ENCODE results near the gene ATP1A4. TPM values are rescaled to one million over a fixed set of nuclear protein-coding genes. Genes with fewer than 3 reads are reported as not detected.

The ATP1A4 gene
- total RNA-seq, 1 donor from 2014 or later: not detected

- Histone ChIP-seq H3K27ac (no peak overlapping the region), H3K4me1 (no peaks in the 10 kb centered on the region), H3K9me3 (no peaks in the 10 kb centered on the region), H3K4me3 (no peak overlapping the region), H3K36me3 (no peaks in the 10 kb centered on the region), H3K27me3 (no peaks in the 10 kb centered on the region)
- intact Hi-C loops (cut with DNase I): no loop called here
- TF ChIP-seq CTCF (IDR thresholded peaks at IDR 0.05): no peak
- no peak for DNase-seq (ENCODE audit: low spot score in 2 of 2)
These were observed 25.8 kb downstream of the ATP1A4 start for GRCh38 chr1:160177231-160177630.

GRCh38 chr1:160177667-160178066 is 26.3 kb downstream of the ATP1A4 start:
- no peaks in the 10 kb centered on the region for H3K9me3 ChIP-seq
- intact Hi-C loops (cut with DNase I): no loop called here
- H3K4me1 ChIP-seq: no peaks in the 10 kb centered on the region
- no peaks in the 10 kb centered on the region for H3K36me3 ChIP-seq
- no peak for DNase-seq (ENCODE audit: low spot score in 2 of 2)
- no peak overlapping the region for H3K27ac ChIP-seq
- H3K4me3 ChIP-seq: no peak overlapping the region
- H3K27me3 ChIP-seq: no peaks in the 10 kb centered on the region
- TF ChIP-seq CTCF (IDR thresholded peaks at IDR 0.05): no peak

- TF ChIP-seq CTCF (IDR thresholded peaks at IDR 0.05): no peak
- Histone ChIP-seq H3K36me3 (no peaks in the 10 kb centered on the region), H3K4me3 (no peak overlapping the region), H3K4me1 (no peaks in the 10 kb centered on the region), H3K27ac (no peak overlapping the region), H3K27me3 (no peaks in the 10 kb centered on the region), H3K9me3 (no peaks in the 10 kb centered on the region)
- no peak for DNase-seq (ENCODE audit: low spot score in 2 of 2)
- intact Hi-C loops (cut with DNase I): no loop called here
These were observed 27.3 kb downstream of the ATP1A4 start for GRCh38 chr1:160178731-160179130.

- intact Hi-C loops (cut with DNase I): no loop called here
- H3K27ac ChIP-seq: no peak overlapping the region
- no peaks in the 10 kb centered on the region for H3K4me1 ChIP-seq
- H3K27me3 ChIP-seq: no peaks in the 10 kb centered on the region
- no peak for DNase-seq (ENCODE audit: low spot score in 2 of 2)
- H3K9me3 ChIP-seq: no peaks in the 10 kb centered on the region
- H3K4me3 ChIP-seq: no peak overlapping the region
- no peaks in the 10 kb centered on the region for H3K36me3 ChIP-seq
- TF ChIP-seq CTCF (IDR thresholded peaks at IDR 0.05): no peak
These were observed 27.9 kb downstream of the ATP1A4 start for GRCh38 chr1:160179336-160179735.

- peaks cover 6 to 13% of the 10 kb centered on the region in 2 donors for H3K4me1 ChIP-seq
- no peak overlapping the region for H3K27ac ChIP-seq
- TF ChIP-seq CTCF (IDR thresholded peaks at IDR 0.05): no peak
- no peak for DNase-seq (ENCODE audit: low spot score in 2 of 2)
- H3K36me3 ChIP-seq: no peaks in the 10 kb centered on the region
- H3K27me3 ChIP-seq: no peaks in the 10 kb centered on the region
- no peak overlapping the region for H3K4me3 ChIP-seq
- intact Hi-C loops (cut with DNase I): loop anchor here (5.0 kb wide), 1 partner anchor 34 kb away; the partner anchor contains the start of gene ATP1A4
- H3K9me3 ChIP-seq: no peaks in the 10 kb centered on the region
These were observed 34.8 kb downstream of the ATP1A4 start for GRCh38 chr1:160186246-160186645.

GRCh38 chr1:160186729-160187128 is 35.3 kb downstream of the ATP1A4 start:
- TF ChIP-seq CTCF (IDR thresholded peaks at IDR 0.05): no peak
- Histone ChIP-seq H3K4me1 (peaks cover 6 to 13% of the 10 kb centered on the region in 2 donors), H3K27me3 (no peaks in the 10 kb centered on the region), H3K27ac (no peak overlapping the region), H3K4me3 (no peak overlapping the region), H3K36me3 (no peaks in the 10 kb centered on the region), H3K9me3 (no peaks in the 10 kb centered on the region)
- DNase-seq (ENCODE audit: low spot score in 2 of 2): no peak
- intact Hi-C loops (cut with DNase I): loop anchor here (5.0 kb wide), 1 partner anchor 34 kb away; the partner anchor contains the start of gene ATP1A4

Data from ascending aorta (tissue), 2 donors.